ENCODE data around the gene MGAT4B. TPM values are rescaled to one million over a fixed set of nuclear protein-coding genes. Genes with fewer than 3 reads are reported as not detected.
A peak's percentile ranks its signal among the peaks of the same experiment; 100 is the strongest.

The MGAT4B gene
- total RNA-seq, 1 experiment from 2014 or later = 148 TPM

- BruUV-seq (replicated peaks) = no TSS peak
- H3K27ac ChIP-seq (ENCODE audit: low read depth, low read length) = no peak overlapping the region
- CTCF ChIA-PET = no interaction called here
These were observed 33.7 kb upstream of the MGAT4B start for GRCh38 chr5:179840321-179840720.

More at GRCh38 chr5:179840321-179840720, 33.7 kb upstream of the MGAT4B start:
- Histone ChIP-seq H3K27me3 (ENCODE audit: insufficient read depth, low read length) (no peaks in the 10 kb centered on the region), H3K79me2 (ENCODE audit: insufficient read depth, low read length) (no peaks in the 10 kb centered on the region), H3K9me3 (ENCODE audit: control insufficient read depth in 1 of 2, insufficient read depth in 1 of 2, low read depth in 1 of 2, low read length in 2 of 2) (no peaks in the 10 kb centered on the region), H3K4me2 (ENCODE audit: low read length) (no peak overlapping the region), H2AFZ (ENCODE audit: low read depth, low read length, poor library complexity, severe bottlenecking) (no peak overlapping the region), H3K36me3 (ENCODE audit: control insufficient read depth in 1 of 2, insufficient read depth in 2 of 2, low read length in 2 of 2) (peaks cover 20 to 28% of the 10 kb centered on the region in 2 experiments; a peak in 3 of 4 replicates), H3K4me3 (replicated peaks in 1 of 2; ENCODE audit: low read depth in 1 of 2, low read length in 2 of 2) (no peak overlapping the region), H3K4me1 (ENCODE audit: control insufficient read depth in 1 of 2, insufficient read depth in 2 of 2, low read length in 2 of 2) (no peaks in the 10 kb centered on the region), H3K9me2 (ENCODE audit: insufficient read depth) (no peaks in the 10 kb centered on the region), H3K9ac (ENCODE audit: low read length) (no peak overlapping the region), H4K20me1 (ENCODE audit: insufficient read depth) (peaks cover 4% of the 10 kb centered on the region; the same call in 1 of the 2 replicates)
- TF ChIP-seq ZNF274 (IDR thresholded peaks at IDR 0.05; ENCODE audit: low read depth, low read length) = no peak
- TF ChIP-seq POLR2A (IDR thresholded peaks at IDR 0.05; ENCODE audit: borderline replicate concordance, extremely low read depth, insufficient read depth, insufficient read length) = no peak
- TF ChIP-seq YY1 (IDR thresholded peaks at IDR 0.05; ENCODE audit: extremely low read depth, insufficient replicate concordance, low read depth, low read length) = no peak
- TF ChIP-seq EZH2phosphoT487 (IDR thresholded peaks at IDR 0.05; ENCODE audit: borderline replicate concordance) = no peak
- TF ChIP-seq ZFX (IDR thresholded peaks at IDR 0.05) = no peak
- no peak for TF ChIP-seq ATF3 (IDR thresholded peaks at IDR 0.05)
- no peak for TF ChIP-seq SRF (IDR thresholded peaks at IDR 0.05; ENCODE audit: low read depth)
- no peak for TF ChIP-seq JUND (IDR thresholded peaks at IDR 0.05)
- TF ChIP-seq SP1 (IDR thresholded peaks at IDR 0.05; ENCODE audit: low read depth) = no peak
- TF ChIP-seq REST (IDR thresholded peaks at IDR 0.05; ENCODE audit: low read depth) = no peak
- TF ChIP-seq POLR2AphosphoS5 (IDR thresholded peaks at IDR 0.05; ENCODE audit: low read depth, low read length) = no peak
- TF ChIP-seq CBX3 (IDR thresholded peaks at IDR 0.05; ENCODE audit: low read depth) = no peak
- no peak for TF ChIP-seq CTCF (IDR thresholded peaks at IDR 0.05 in 2 of 3, conservative IDR thresholded peaks at IDR 0.05 in 1 of 3; ENCODE audit: borderline replicate concordance in 1 of 3, insufficient read depth in 1 of 3, low read depth in 2 of 3, low read length in 2 of 3)
- TF ChIP-seq TCF7L2 (IDR thresholded peaks at IDR 0.05; ENCODE audit: borderline replicate concordance, extremely low read depth, insufficient read depth, insufficient read length) = no peak
- no peak for TF ChIP-seq EGR1 (IDR thresholded peaks at IDR 0.05; ENCODE audit: low read depth)
- no peak for TF ChIP-seq ZBTB33 (IDR thresholded peaks at IDR 0.05; ENCODE audit: extremely low read depth, insufficient replicate concordance, low read length)
- no peak for TF ChIP-seq RAD21 (IDR thresholded peaks at IDR 0.05; ENCODE audit: low read depth)
- 0 out of 2 replicates have a peak, but pooled peaks have one; percentile 2 for ATAC-seq
- intact Hi-C loops (cut with micrococcal nuclease) = no loop called here
- RAD21 ChIA-PET (ENCODE audit: low non-redundant PET in 1 of 2, low total read pairs in 2 of 2, uncharacterized antibody in 2 of 2, unreplicated experiment in 2 of 2) = no interaction called here
- POLR2A ChIA-PET = interaction anchor here (1.0 kb wide), 1 partner anchor 9 kb away, joined by 3 read pairs; no protein-coding TSS in a partner anchor
- DNase-seq (ENCODE audit: low read depth, low spot score) = no peak

Data from HCT116 (cell line).